HG03108 (cell line): ENCODE results near the gene ACAA1.
"Not testable (repeated sequence)": the region's sequence is repeated elsewhere in the genome, so short reads cannot be mapped to it uniquely, and the experiment has no call there.

Experiments
- ATAC-seq: cut with Tn5 transposase; IDR thresholded peaks from one replicate; pipeline ENCODE4 v1.9.1; 2021; ENCODE audit warnings: moderate library complexity; ENCODE audit not compliant: unreplicated experiment

ACAA1 gene

DNA sequence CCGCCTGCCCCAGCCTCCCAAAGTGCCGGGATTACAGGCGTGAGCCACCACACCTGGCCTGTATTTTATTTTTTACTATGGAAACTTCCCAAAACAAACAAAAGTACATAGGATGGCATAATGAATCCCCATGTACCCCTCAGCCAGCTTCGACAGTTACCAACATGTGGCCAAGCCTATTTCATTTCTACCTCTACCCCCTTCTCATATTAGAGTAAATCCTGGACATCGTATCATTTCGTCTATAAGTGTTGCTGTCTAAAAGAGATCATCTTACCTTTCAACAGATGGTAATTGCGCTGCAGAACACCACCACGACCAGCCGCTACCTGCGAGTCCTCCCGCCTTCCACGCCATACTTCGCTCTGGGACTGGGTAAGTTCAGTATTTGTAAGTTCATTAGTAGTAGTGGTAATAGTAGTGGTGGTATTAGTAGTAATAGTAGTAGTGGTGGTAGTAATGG lies 53.0 kb downstream of the ACAA1 start:
- ATAC-seq: no peak

GRCh38 chr3:38083254-38083653 lies 53.7 kb downstream of the ACAA1 start:
- ATAC-seq: not testable (repeated sequence)

DNA sequence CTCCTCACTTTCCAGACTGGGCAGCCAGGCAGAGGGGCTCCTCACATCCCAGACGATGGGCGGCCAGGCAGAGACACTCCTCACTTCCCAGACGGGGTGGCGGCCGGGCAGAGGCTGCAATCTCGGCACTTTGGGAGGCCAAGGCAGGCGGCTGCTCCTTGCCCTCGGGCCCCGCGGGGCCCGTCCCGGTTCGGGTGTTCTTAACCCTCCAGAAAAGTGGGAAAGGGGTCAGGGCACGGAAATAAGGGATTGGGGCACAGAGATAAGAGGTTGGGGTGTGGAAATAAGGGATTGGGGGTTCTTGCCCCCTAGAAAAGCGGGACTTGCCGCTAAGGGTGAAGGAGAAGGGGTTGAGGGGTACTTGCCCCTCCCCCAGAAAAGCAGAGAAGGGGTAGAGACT lies 54.6 kb downstream of the ACAA1 start:
- not testable (repeated sequence) for ATAC-seq

DNA sequence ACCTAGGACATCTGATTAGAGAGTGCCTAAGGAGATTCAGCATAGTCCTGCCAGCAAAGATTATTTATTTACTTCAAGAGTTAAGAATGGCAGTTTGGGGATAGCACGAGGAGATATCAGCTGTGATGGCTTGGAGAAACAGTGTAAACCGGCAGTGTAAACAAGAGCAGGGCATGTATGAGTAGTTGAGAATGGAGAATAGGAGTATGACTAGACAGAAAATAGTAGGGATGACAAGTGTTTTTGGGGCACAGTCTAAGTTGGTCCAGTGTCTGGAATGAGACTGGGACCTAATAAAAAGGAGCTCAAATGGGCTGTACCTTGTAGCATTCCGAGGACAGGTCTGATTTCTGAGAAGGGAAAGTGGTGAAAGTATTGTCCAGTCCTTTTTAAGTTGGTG lies 59.9 kb downstream of the ACAA1 start:
- ATAC-seq: not testable (repeated sequence)
